ENCODE results near the gene MEN1.

Gene MEN1

GRCh38 chr11:64784813-64785581 is 25.4 kb downstream of the MEN1 start:
- no peak for DNase-seq

- peak; percentile 94 for DNase-seq
Observed at GRCh38 chr11:64778473-64779298, 31.7 kb downstream of the MEN1 start, which contains the start of gene SF1. SF1 (minus strand) TSS chr11:64778542; CDS start chr11:64778392, 150 bp downstream.

- DNase-seq, result no peak
Observed at GRCh38 chr11:64778223-64778472, 32.2 kb downstream of the MEN1 start.

GRCh38 chr11:64777449-64778222 is 32.7 kb downstream of the MEN1 start:
- DNase-seq, result peak; percentile 79

GRCh38 chr11:64776875-64777274 is 33.5 kb downstream of the MEN1 start:
- DNase-seq, result no peak

- no peak for DNase-seq
Observed at GRCh38 chr11:64776425-64776824, 33.9 kb downstream of the MEN1 start.

GRCh38 chr11:64774144-64774543 is 36.2 kb downstream of the MEN1 start:
- DNase-seq, result no peak

GRCh38 chr11:64772303-64773018 is 37.9 kb downstream of the MEN1 start:
- DNase-seq, result no peak

- no peak for DNase-seq
Observed at GRCh38 chr11:64771861-64772260, 38.5 kb downstream of the MEN1 start.

GRCh38 chr11:64770120-64770519 is 40.2 kb downstream of the MEN1 start:
- no peak for DNase-seq

- no peak for DNase-seq
Observed at GRCh38 chr11:64769283-64769682, 41.1 kb downstream of the MEN1 start.

- DNase-seq, result no peak
Observed at GRCh38 chr11:64768300-64768694, 42.1 kb downstream of the MEN1 start.

GRCh38 chr11:64767344-64768299 is 42.7 kb downstream of the MEN1 start:
- no peak for DNase-seq

GRCh38 chr11:64766881-64767280 is 43.5 kb downstream of the MEN1 start:
- no peak for DNase-seq

- no peak for DNase-seq
Observed at GRCh38 chr11:64765851-64766665, 44.3 kb downstream of the MEN1 start.

- no peak for DNase-seq
Observed at GRCh38 chr11:64765291-64765850, 45.0 kb downstream of the MEN1 start.

GRCh38 chr11:64764753-64765152 is 45.6 kb downstream of the MEN1 start:
- no peak for DNase-seq

- DNase-seq, result no peak
Observed at GRCh38 chr11:64764040-64764611, 46.2 kb downstream of the MEN1 start.

- no peak for DNase-seq
Observed at GRCh38 chr11:64763526-64764039, 46.8 kb downstream of the MEN1 start.
